Parathyroid adenoma (tissue), 2 donors: Measurements from ENCODE around the gene TMEM14B.
"Not testable (repeated sequence)": the region's sequence is repeated elsewhere in the genome, so short reads cannot be mapped to it uniquely, and the experiment has no call there.

Experiments used
- H2AFZ ChIP-seq: fragments of 300-600 bp; sonication (generic); one replicate; pipeline ENCODE4 v1.7.0; 2017; ENCODE audit warnings: antibody characterized with exemption, mild to moderate bottlenecking
- H3K27ac ChIP-seq: fragments of 300-600 bp; sonication (generic); one replicate; pipeline ENCODE4 v1.7.0; 2017
- H3K27me3 ChIP-seq: fragments of 300-600 bp; sonication (generic); one replicate; pipeline ENCODE4 v1.7.0; 2017; ENCODE audit warnings: low read length; ENCODE audit not compliant: control insufficient read depth, insufficient read depth
- H3K36me3 ChIP-seq: fragments of 300-600 bp; sonication (generic); one replicate; pipeline ENCODE4 v1.7.0; 2017; ENCODE audit warnings: low read length; ENCODE audit not compliant: control insufficient read depth, insufficient read depth
- H3K4me1 ChIP-seq: fragments of 300-600 bp; sonication (generic); one replicate; pipeline ENCODE4 v1.7.0; 2017; ENCODE audit warnings: control low read depth
- H3K4me2 ChIP-seq: fragments of 300-600 bp; sonication (generic); one replicate; pipeline ENCODE4 v1.7.0; 2017; ENCODE audit warnings: low read length
- H3K4me3 ChIP-seq: fragments of 300-600 bp; sonication (generic); one replicate; pipeline ENCODE4 v1.7.0; 2017; ENCODE audit warnings: low read depth, low read length
- H3K79me2 ChIP-seq: fragments of 300-600 bp; sonication (generic); one replicate; pipeline ENCODE4 v1.7.0; 2017; ENCODE audit warnings: control low read depth
- H3K9ac ChIP-seq: fragments of 300-600 bp; sonication (generic); one replicate; pipeline ENCODE4 v1.7.0; 2017; ENCODE audit warnings: mild to moderate bottlenecking
- H3K9me3 ChIP-seq: fragments of 300-600 bp; sonication (generic); one replicate; pipeline ENCODE4 v1.7.0; 2017; ENCODE audit warnings: low read length; ENCODE audit not compliant: control insufficient read depth
- CTCF ChIP-seq: fragments of 300-600 bp; sonication (generic); IDR thresholded peaks from one replicate; pipeline ENCODE4 v1.7.0; 2017; ENCODE audit warnings: antibody characterized with exemption, mild to moderate bottlenecking
- donor health status: primary hyperparathyroidism.

TMEM14B gene

DNA sequence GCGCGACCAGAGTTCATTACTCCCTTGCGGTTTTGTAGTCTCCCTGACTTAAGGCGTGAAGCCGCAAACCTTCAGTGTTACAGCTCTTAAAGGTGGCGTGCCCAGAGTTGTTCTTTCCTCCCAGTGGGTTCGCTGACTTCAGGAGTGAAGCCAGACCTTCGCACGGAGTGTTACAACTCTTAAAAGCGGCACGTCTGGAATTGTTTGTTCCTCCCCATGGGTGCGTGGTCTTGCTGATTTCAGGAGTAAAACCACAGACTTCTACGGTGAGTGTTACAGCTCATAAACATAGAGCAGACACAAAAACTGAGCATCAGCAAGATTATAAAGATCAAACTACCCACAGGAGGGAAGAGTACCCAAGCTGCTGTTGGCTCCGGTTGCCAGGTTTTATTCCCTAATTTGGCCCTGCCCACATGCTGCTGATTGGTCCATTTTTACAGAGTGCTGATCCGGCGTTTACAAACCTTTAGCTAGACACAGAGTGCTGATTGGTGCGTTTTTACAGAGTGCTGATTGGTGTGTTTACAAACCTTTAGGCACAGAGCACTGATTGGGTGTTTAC lies 14.4 kb upstream of the TMEM14B start:
- H3K4me2 ChIP-seq: no peak overlapping the region
- no peak overlapping the region for H3K9ac ChIP-seq
- H3K36me3 ChIP-seq: no peaks in the 10 kb centered on the region
- H3K9me3 ChIP-seq: no peaks in the 10 kb centered on the region
- peak overlapping the region; percentile 59 for H3K27ac ChIP-seq
- no peak overlapping the region for H3K4me3 ChIP-seq
- no peaks in the 10 kb centered on the region for H3K27me3 ChIP-seq
- H2AFZ ChIP-seq: peak overlapping the region; percentile 59
- no peaks in the 10 kb centered on the region for H3K79me2 ChIP-seq
- no peak for TF ChIP-seq CTCF
- H3K4me1 ChIP-seq: peaks cover 20% of the 10 kb centered on the region

- Histone ChIP-seq H3K27ac (peak overlapping the region; percentile 59), H3K4me2 (no peak overlapping the region), H3K4me1 (peaks cover 20% of the 10 kb centered on the region), H3K27me3 (no peaks in the 10 kb centered on the region), H3K79me2 (no peaks in the 10 kb centered on the region), H2AFZ (peak overlapping the region; percentile 59), H3K4me3 (no peak overlapping the region), H3K9me3 (no peaks in the 10 kb centered on the region), H3K36me3 (no peaks in the 10 kb centered on the region), H3K9ac (no peak overlapping the region)
- no peak for TF ChIP-seq CTCF
Measured at GRCh38 chr6:10733863-10734262, 13.7 kb upstream of the TMEM14B start.

GRCh38 chr6:10736731-10737130 lies 10.9 kb upstream of the TMEM14B start:
- H3K27ac ChIP-seq: no peak overlapping the region
- H3K9ac ChIP-seq: no peak overlapping the region
- no peaks in the 10 kb centered on the region for H3K36me3 ChIP-seq
- peaks cover 10% of the 10 kb centered on the region for H3K4me1 ChIP-seq
- no peak overlapping the region for H2AFZ ChIP-seq
- H3K4me3 ChIP-seq: no peak overlapping the region
- H3K27me3 ChIP-seq: no peaks in the 10 kb centered on the region
- H3K79me2 ChIP-seq: peaks cover 4% of the 10 kb centered on the region
- no peaks in the 10 kb centered on the region for H3K9me3 ChIP-seq
- TF ChIP-seq CTCF: no peak
- no peak overlapping the region for H3K4me2 ChIP-seq

- no peak overlapping the region for H3K4me2 ChIP-seq
- no peak for TF ChIP-seq CTCF
Measured at GRCh38 chr6:10740061-10740460, 7.5 kb upstream of the TMEM14B start.

GRCh38 chr6:10741643-10742042 lies 6.0 kb upstream of the TMEM14B start:
- H2AFZ ChIP-seq, H3K27me3 ChIP-seq, H3K36me3 ChIP-seq, H3K4me3 ChIP-seq, H3K4me1 ChIP-seq, H3K27ac ChIP-seq, H3K4me2 ChIP-seq, H3K9ac ChIP-seq, H3K9me3 ChIP-seq, H3K79me2 ChIP-seq: not testable (repeated sequence)

More at GRCh38 chr6:10740061-10740460, 7.5 kb upstream of the TMEM14B start:
- no peak overlapping the region for H3K27ac ChIP-seq
- H3K9me3 ChIP-seq: no peaks in the 10 kb centered on the region
- no peaks in the 10 kb centered on the region for H3K36me3 ChIP-seq
- H2AFZ ChIP-seq: no peak overlapping the region
- no peak overlapping the region for H3K4me3 ChIP-seq
- no peak overlapping the region for H3K9ac ChIP-seq
- no peaks in the 10 kb centered on the region for H3K4me1 ChIP-seq
- no peaks in the 10 kb centered on the region for H3K27me3 ChIP-seq
- H3K79me2 ChIP-seq: peaks cover 4% of the 10 kb centered on the region
